DOHH2 (cell line): Measurements from ENCODE around the gene PAK1.

Source experiments
- CTCF ChIP-seq: fragments of 200-600 bp; sonication (generic); IDR thresholded peaks from one replicate; pipeline ENCODE4 v1.5.1; 2014; ENCODE audit warnings: antibody characterized with exemption, mild to moderate bottlenecking, low read depth, low read length; ENCODE audit not compliant: poor library complexity, severe bottlenecking
- EZH2phosphoT487 ChIP-seq: fragments of 200-600 bp; sonication (generic); IDR thresholded peaks from 2 replicates; pipeline ENCODE4 v1.6.1; 2017; ENCODE audit warnings: borderline replicate concordance, mild to moderate bottlenecking, antibody characterized with exemption, low read length, moderate library complexity, mixed read lengths

- TF ChIP-seq CTCF = no peak
- TF ChIP-seq EZH2phosphoT487 = no peak
These were observed 89.3 kb downstream of the PAK1 start for GRCh38 chr11:77384571-77384970.
